ENCODE results near the gene BAX. TPM values are rescaled to one million over a fixed set of nuclear protein-coding genes. Genes with fewer than 3 reads are reported as not detected.
"Not testable (repeated sequence)": the region's sequence is repeated elsewhere in the genome, so short reads cannot be mapped to it uniquely, and the experiment has no call there.

The BAX gene
- total and polyA plus RNA-seq, 2 of the 4 experiments (the other 2 are of a cell fraction): 23.3 to 169 TPM

GRCh38 chr19:48925240-48925843 is 29.3 kb upstream of the BAX start:
- Histone ChIP-seq H3K9me3 (ENCODE audit: control insufficient read depth, insufficient read depth, low read length) (no peaks in the 10 kb centered on the region), H3K4me3 (ENCODE audit: insufficient read depth, low read depth, low read length) (no peak overlapping the region), H3K14ac (replicated peaks; ENCODE audit: low read depth, low read length) (no peak overlapping the region), H3K27ac (ENCODE audit: insufficient read depth, low read length) (no peak overlapping the region), H3K4me2 (ENCODE audit: low read depth, low read length) (no peak overlapping the region), H2AK5ac (ENCODE audit: low read depth, low read length) (peak overlapping the region; percentile 51; the same call in 1 of the 2 replicates), H3K36me3 (ENCODE audit: control insufficient read depth, insufficient read depth, low read length) (peaks cover 22% of the 10 kb centered on the region), H4K5ac (ENCODE audit: low read depth, low read length) (no peak overlapping the region), H3K18ac (ENCODE audit: low read depth, low read length) (no peak overlapping the region), H2BK5ac (ENCODE audit: low read depth, low read length, poor library complexity, severe bottlenecking) (no peak overlapping the region), H3K9ac (ENCODE audit: low read depth, low read length) (no peak overlapping the region), H2AFZ (replicated peaks; ENCODE audit: low read length, poor library complexity) (no peak overlapping the region), H4K8ac (ENCODE audit: low read depth in 2 of 2, low read length in 2 of 2) (peak overlapping the region in 1 of 2 experiments; percentile 19; a peak in 1 of 4 replicates), H3K79me1 (ENCODE audit: low read depth in 1 of 2, low read length in 2 of 2) (peaks cover 0 to 5% of the 10 kb centered on the region in 2 experiments; a peak in 1 of 4 replicates), H2BK20ac (ENCODE audit: low read depth, low read length) (no peak overlapping the region), H3K9me1 (ENCODE audit: insufficient read depth, low read length) (peaks cover 9% of the 10 kb centered on the region; the same call in 1 of the 2 replicates), H3K4ac (ENCODE audit: low read depth, low read length) (peak overlapping the region; percentile 76), H4K91ac (ENCODE audit: insufficient read depth, low read depth, low read length) (no peak overlapping the region), H3K23ac (ENCODE audit: low read depth, low read length) (0 out of 2 replicates have a peak overlapping the region, but pooled peaks have one; percentile 1), H3K27me3 (ENCODE audit: control insufficient read depth, insufficient read depth, low read length) (no peaks in the 10 kb centered on the region), H2AK9ac (replicated peaks; ENCODE audit: low read depth, low read length, poor library complexity) (peak overlapping the region; percentile 61), H2BK15ac (ENCODE audit: low read depth, low read length) (no peak overlapping the region), H4K20me1 (ENCODE audit: insufficient read depth, low read length) (no peaks in the 10 kb centered on the region), H2BK120ac (ENCODE audit: low read depth, low read length) (peak overlapping the region; percentile 66; the same call in 1 of the 2 replicates), H3K4me1 (ENCODE audit: control insufficient read depth, insufficient read depth, low read length) (peaks cover 11% of the 10 kb centered on the region), H3K56ac (ENCODE audit: extremely low read depth, insufficient read depth, low read length) (no peak overlapping the region)
- dilution Hi-C loops (cut with HindIII; ENCODE audit: low sequenced_read_pairs, unreplicated experiment) (no loop called here), intact Hi-C loops (cut with micrococcal nuclease) (no loop called here), in situ Hi-C loops (cut with MboI; ENCODE audit: low sequenced_read_pairs) (no loop called here)
- peak; percentile 62 for ATAC-seq (ENCODE audit: low read depth)
- TF ChIP-seq SMC3 (IDR thresholded peaks at IDR 0.05; ENCODE audit: low read depth, low read length) (no peak; the same call in 1 of the 2 replicates), MAZ (IDR thresholded peaks at IDR 0.05; ENCODE audit: borderline replicate concordance, low read depth, low read length) (0 out of 2 replicates have a peak, but pooled peaks have one; percentile 15), NFE2L2 (IDR thresholded peaks at IDR 0.05; ENCODE audit: low read depth, low read length) (no peak)
- 100% methylated on average over 1 of the region's 11 CpGs; no CpG with 5 or more reads in 1 of the 2 experiments for whole genome bisulfite sequencing, 2 experiments (ENCODE audit: extremely low coverage in 2 of 2, insufficient read length in 1 of 2)
- DNase-seq: peak; percentile 91
- ChIA-PET CTCF (interaction anchor here (0.6 kb wide), 1 partner anchor 23 kb away, joined by 3 read pairs; no protein-coding TSS in a partner anchor), POLR2A (ENCODE audit: unreplicated experiment) (interaction anchor here (0.6 kb wide), 2 partner anchors 10 to 35 kb away, joined by 3 to 11 read pairs; no protein-coding TSS in a partner anchor)
- BruUV-seq (replicated peaks): no TSS peak

DNA sequence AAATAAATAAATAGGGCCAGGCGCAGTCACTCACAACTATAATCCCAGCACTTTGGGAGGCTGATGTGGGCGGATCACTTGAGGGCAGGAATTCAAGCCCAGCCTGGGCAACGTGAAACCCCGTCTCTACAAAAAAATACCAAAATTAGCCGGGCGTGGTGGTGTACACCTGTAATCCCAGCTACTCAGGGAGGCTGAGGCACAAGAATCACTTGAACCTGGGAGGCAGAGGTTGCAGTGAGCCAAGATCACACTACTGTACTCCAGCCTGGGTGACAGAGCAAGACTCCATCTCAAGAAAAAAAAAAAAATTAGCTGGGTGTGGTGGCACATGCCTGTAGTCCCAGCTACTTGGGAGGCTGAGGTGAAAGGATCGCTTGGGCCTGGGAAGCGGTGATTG is 28.8 kb upstream of the BAX start:
- H3K4me2 ChIP-seq (ENCODE audit: low read depth, low read length); H3K4me3 ChIP-seq (ENCODE audit: insufficient read depth, low read depth, low read length); H3K27ac ChIP-seq (ENCODE audit: insufficient read depth, low read length); CTCF ChIA-PET; H2BK15ac ChIP-seq (ENCODE audit: low read depth, low read length); H3K9me3 ChIP-seq (ENCODE audit: control insufficient read depth, insufficient read depth, low read length); in situ Hi-C loops (cut with MboI; ENCODE audit: low sequenced_read_pairs); H3K56ac ChIP-seq (ENCODE audit: extremely low read depth, insufficient read depth, low read length); ATAC-seq (ENCODE audit: low read depth); H4K5ac ChIP-seq (ENCODE audit: low read depth, low read length); H4K91ac ChIP-seq (ENCODE audit: insufficient read depth, low read depth, low read length); H3K23ac ChIP-seq (ENCODE audit: low read depth, low read length); H4K20me1 ChIP-seq (ENCODE audit: insufficient read depth, low read length); DNase-seq; H3K9me1 ChIP-seq (ENCODE audit: insufficient read depth, low read length); intact Hi-C loops (cut with micrococcal nuclease); H3K27me3 ChIP-seq (ENCODE audit: control insufficient read depth, insufficient read depth, low read length); H3K9ac ChIP-seq (ENCODE audit: low read depth, low read length); H3K79me1 ChIP-seq (ENCODE audit: low read depth in 1 of 2, low read length in 2 of 2); H4K8ac ChIP-seq (ENCODE audit: low read depth in 2 of 2, low read length in 2 of 2); BruUV-seq (replicated peaks); H3K18ac ChIP-seq (ENCODE audit: low read depth, low read length); dilution Hi-C loops (cut with HindIII; ENCODE audit: low sequenced_read_pairs, unreplicated experiment): not testable (repeated sequence)
- Histone ChIP-seq H3K36me3 (ENCODE audit: control insufficient read depth, insufficient read depth, low read length) (peaks cover 20% of the 10 kb centered on the region), H2BK120ac (ENCODE audit: low read depth, low read length) (peak overlapping the region; percentile 2; the same call in 1 of the 2 replicates), H2AK9ac (replicated peaks; ENCODE audit: low read depth, low read length, poor library complexity) (peak overlapping the region; percentile 61), H3K4me1 (ENCODE audit: control insufficient read depth, insufficient read depth, low read length) (peaks cover 11% of the 10 kb centered on the region), H2BK20ac (ENCODE audit: low read depth, low read length) (peak overlapping the region; percentile 21; the same call in 1 of the 2 replicates), H3K14ac (replicated peaks; ENCODE audit: low read depth, low read length) (0 out of 2 replicates have a peak overlapping the region, but pooled peaks have one; percentile 34), H3K4ac (ENCODE audit: low read depth, low read length) (peak overlapping the region; percentile 76), H2AFZ (replicated peaks; ENCODE audit: low read length, poor library complexity) (peak overlapping the region; percentile 11), H2BK5ac (ENCODE audit: low read depth, low read length, poor library complexity, severe bottlenecking) (peak overlapping the region; percentile 2), H2AK5ac (ENCODE audit: low read depth, low read length) (peak overlapping the region; percentile 84; the same call in 1 of the 2 replicates)
- POLR2A ChIA-PET (ENCODE audit: unreplicated experiment): interaction anchor here (0.6 kb wide), 1 partner anchor 35 kb away, joined by 11 read pairs; no protein-coding TSS in a partner anchor
- WGBS, 2 experiments (ENCODE audit: extremely low coverage in 2 of 2, insufficient read length in 1 of 2): no CpG with 5 or more reads among the region's 8 CpGs

All from IMR-90 (cell line).